HCT116 (cell line): Measurements from ENCODE around the gene NIPAL4. TPM values are rescaled to one million over a fixed set of nuclear protein-coding genes. Genes with fewer than 3 reads are reported as not detected.

Experiments
- ATAC-seq: fragments of 200-7000 bp; cut with Tn5 transposase; 2 replicates; pipeline ENCODE4 v1.9.1; 2020; ENCODE audit warnings: mild to moderate bottlenecking, moderate library complexity
- BruUV-seq: library from RNA; stranded (reverse); fragments of 400-500 nt; replicated peaks from 2 replicates; lab custom pipeline; 2021; lab: Mats Ljungman, UMichigan
- CTCF ChIA-PET: fragments of 300-600 bp; sonication (Branson Sonifier 250); formaldehyde crosslinking; loops from one replicate; lab custom pipeline; 2021; ENCODE audit warnings: antibody characterized with exemption; lab: Charles Lee
- POLR2A ChIA-PET: fragments of 300-600, 350-600 bp; sonication (Branson Sonifier 250); formaldehyde crosslinking; loops from one replicate; lab custom pipeline; 2021; ENCODE audit warnings: antibody characterized with exemption; lab: Charles Lee
- RAD21 ChIA-PET, 2 experiments: fragments of 300-600 bp; sonication (Branson Sonifier 250); formaldehyde crosslinking; loops; one replicate each; lab custom pipeline; 2023; ENCODE audit warnings: low total read pairs in 2 of 2; ENCODE audit not compliant: uncharacterized antibody in 2 of 2, unreplicated experiment in 2 of 2, low non-redundant PET in 1 of 2; lab: Charles Lee
- DNase-seq: peaks from one replicate; pipeline ENCODE4 v3.0.0-alpha.2; 2010; ENCODE audit warnings: low read depth, low spot score
- H2AFZ ChIP-seq: fragments of 200-600 bp; shearing (Covaris generic), sonication (generic); 2 replicates; pipeline ENCODE4 v1.6.1; 2017; ENCODE audit warnings: low read depth, mixed run types, mixed read lengths, antibody characterized with exemption, low read length; ENCODE audit not compliant: poor library complexity, severe bottlenecking
- H3K27ac ChIP-seq: 2 replicates; pipeline ENCODE4 v1.5.1; 2012; ENCODE audit warnings: low read depth, low read length
- H3K27me3 ChIP-seq: fragments of 200-600 bp; sonication (generic); 2 replicates; pipeline ENCODE4 v1.6.1; 2016; ENCODE audit warnings: mixed run types, low read length, mixed read lengths; ENCODE audit not compliant: insufficient read depth
- H3K36me3 ChIP-seq, 2 experiments: fragments of 200-500 bp in 1 of 2; fragments of 200-600 bp in 1 of 2; sonication (Bioruptor generic) in 1 of 2; sonication (generic) in 1 of 2; 2 replicates each; pipeline versions ENCODE4 v1.5.1 to v1.6.1; 2014 to 2016; ENCODE audit warnings: low read length in 2 of 2, inconsistent platforms in 1 of 2, mixed read lengths in 1 of 2, mixed run types in 1 of 2; ENCODE audit not compliant: insufficient read depth in 2 of 2, control insufficient read depth in 1 of 2
- H3K4me1 ChIP-seq, 2 experiments: fragments of 200-600 bp in 1 of 2; sonication (generic) in 1 of 2; 2 replicates each; pipeline versions ENCODE4 v1.5.1 to v1.6.1; 2012 to 2017; ENCODE audit warnings: low read length in 2 of 2, inconsistent platforms in 1 of 2, mild to moderate bottlenecking in 1 of 2, mixed read lengths in 1 of 2, mixed run types in 1 of 2, moderate library complexity in 1 of 2; ENCODE audit not compliant: insufficient read depth in 2 of 2, control insufficient read depth in 1 of 2
- H3K4me2 ChIP-seq: fragments of 200-600 bp; sonication (generic); 2 replicates; pipeline ENCODE4 v1.6.1; 2017; ENCODE audit warnings: mixed run types, low read length, mixed read lengths
- H3K4me3 ChIP-seq, 2 experiments: fragments of 200-600 bp in 1 of 2; sonication (generic) in 1 of 2; replicated peaks in 1 of 2; 2 replicates each; pipeline ENCODE4 v1.5.1; 2011 to 2016; ENCODE audit warnings: low read length in 2 of 2, control low read depth in 1 of 2, low read depth in 1 of 2, mild to moderate bottlenecking in 1 of 2, mixed read lengths in 1 of 2, mixed run types in 1 of 2
- H3K79me2 ChIP-seq: fragments of 200-600 bp; sonication (generic); 2 replicates; pipeline ENCODE4 v1.6.1; 2017; ENCODE audit warnings: mild to moderate bottlenecking, mixed run types, low read length, moderate library complexity, mixed read lengths; ENCODE audit not compliant: insufficient read depth
- H3K9ac ChIP-seq: fragments of 200-600 bp; sonication (generic); 2 replicates; pipeline ENCODE4 v1.6.1; 2016; ENCODE audit warnings: low read length, mixed read lengths
- H3K9me2 ChIP-seq: fragments of 200-600 bp; sonication (generic), shearing (Covaris generic); 2 replicates; pipeline ENCODE4 v1.6.1; 2017; ENCODE audit warnings: mixed run types, mild to moderate bottlenecking, moderate library complexity; ENCODE audit not compliant: insufficient read depth
- H3K9me3 ChIP-seq, 2 experiments: fragments of 200-500 bp in 1 of 2; fragments of 200-600 bp in 1 of 2; sonication (Bioruptor generic) in 1 of 2; sonication (generic) in 1 of 2; 2 replicates each; pipeline ENCODE4 v1.6.1; 2014 to 2017; ENCODE audit warnings: low read length in 2 of 2, mixed read lengths in 2 of 2, inconsistent platforms in 1 of 2, low read depth in 1 of 2, mild to moderate bottlenecking in 1 of 2, mixed run types in 1 of 2, moderate library complexity in 1 of 2; ENCODE audit not compliant: control insufficient read depth in 1 of 2, insufficient read depth in 1 of 2
- H4K20me1 ChIP-seq: fragments of 200-600 bp; sonication (generic), shearing (Covaris generic); 2 replicates; pipeline ENCODE4 v1.6.1; 2017; ENCODE audit warnings: mixed run types, mild to moderate bottlenecking, moderate library complexity; ENCODE audit not compliant: insufficient read depth
- EZH2phosphoT487 ChIP-seq: fragments of 200-600 bp; IDR thresholded peaks from 2 replicates; pipeline ENCODE4 v1.6.1; 2018; ENCODE audit warnings: antibody characterized with exemption, borderline replicate concordance
- TCF7L2 ChIP-seq: IDR thresholded peaks from 2 replicates; pipeline ENCODE4 v1.7.0; 2011; ENCODE audit warnings: borderline replicate concordance, inconsistent platforms; ENCODE audit not compliant: insufficient read depth, insufficient read length; ENCODE audit errors: extremely low read depth
- intact Hi-C: fragments of 100-400 bp; cut with micrococcal nuclease; formaldehyde crosslinking; loops from 2 replicates; pipeline ENCODE4 v1.10.0; 2022
- total RNA-seq: library from RNA; stranded (reverse); gene quantifications from one replicate; pipeline ENCODE4 v1.2.1, GENCODE V29; 2021; ENCODE audit not compliant: unreplicated experiment
- TF ChIP-seq, protein P1 (sequence below): IDR thresholded peaks from 2 replicates; pipeline ENCODE4 v1.6.1; 2012; ENCODE audit warnings: low read depth
- TF ChIP-seq, protein P2 (sequence below), 3 experiments: fragments of 200-600 bp in 1 of 3; sonication (generic) in 1 of 3; IDR thresholded peaks in 2 of 3; conservative IDR thresholded peaks in 1 of 3; 2 replicates each; pipeline ENCODE4 v1.5.1; 2012 to 2017; ENCODE audit warnings: low read depth in 2 of 3, low read length in 2 of 3, antibody characterized with exemption in 1 of 3, borderline replicate concordance in 1 of 3, control low read depth in 1 of 3, mild to moderate bottlenecking in 1 of 3, mixed read lengths in 1 of 3, mixed run types in 1 of 3, moderate library complexity in 1 of 3; ENCODE audit not compliant: insufficient read depth in 1 of 3

Gene NIPAL4
- total RNA-seq, 1 experiment from 2014 or later = 0.12 TPM

DNA sequence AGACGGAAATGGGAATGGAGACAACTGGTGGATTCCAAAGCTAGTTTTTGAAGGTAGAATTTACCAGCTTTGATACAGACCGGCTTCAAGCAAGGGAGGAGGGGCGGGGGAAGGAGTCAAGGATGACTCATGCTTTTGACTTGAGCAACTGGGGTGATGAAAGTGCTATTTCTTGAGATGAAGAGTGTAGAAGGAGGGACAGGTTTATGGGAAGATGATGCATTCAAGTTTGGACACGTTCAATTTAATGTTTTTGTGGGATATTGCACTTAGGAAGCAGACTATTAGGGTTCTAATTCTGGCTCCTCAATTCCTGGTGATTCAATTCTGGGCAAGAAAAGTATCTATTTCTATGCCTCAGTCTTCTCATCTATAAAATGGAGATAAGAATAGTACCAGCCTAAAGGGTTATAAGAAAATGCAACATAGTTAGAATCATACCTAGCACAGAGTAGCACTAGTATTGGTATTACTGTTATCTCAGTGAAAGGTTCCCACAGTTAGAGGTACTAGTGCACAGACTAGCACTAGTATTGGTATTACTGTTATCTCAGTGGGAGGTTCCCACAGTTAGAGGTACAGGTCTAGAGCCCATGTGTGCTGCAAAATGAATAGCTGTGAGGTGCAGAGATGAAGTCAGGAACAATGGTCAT lies 4.6 kb downstream of the NIPAL4 start (continued):
- TF ChIP-seq, protein P1, sequence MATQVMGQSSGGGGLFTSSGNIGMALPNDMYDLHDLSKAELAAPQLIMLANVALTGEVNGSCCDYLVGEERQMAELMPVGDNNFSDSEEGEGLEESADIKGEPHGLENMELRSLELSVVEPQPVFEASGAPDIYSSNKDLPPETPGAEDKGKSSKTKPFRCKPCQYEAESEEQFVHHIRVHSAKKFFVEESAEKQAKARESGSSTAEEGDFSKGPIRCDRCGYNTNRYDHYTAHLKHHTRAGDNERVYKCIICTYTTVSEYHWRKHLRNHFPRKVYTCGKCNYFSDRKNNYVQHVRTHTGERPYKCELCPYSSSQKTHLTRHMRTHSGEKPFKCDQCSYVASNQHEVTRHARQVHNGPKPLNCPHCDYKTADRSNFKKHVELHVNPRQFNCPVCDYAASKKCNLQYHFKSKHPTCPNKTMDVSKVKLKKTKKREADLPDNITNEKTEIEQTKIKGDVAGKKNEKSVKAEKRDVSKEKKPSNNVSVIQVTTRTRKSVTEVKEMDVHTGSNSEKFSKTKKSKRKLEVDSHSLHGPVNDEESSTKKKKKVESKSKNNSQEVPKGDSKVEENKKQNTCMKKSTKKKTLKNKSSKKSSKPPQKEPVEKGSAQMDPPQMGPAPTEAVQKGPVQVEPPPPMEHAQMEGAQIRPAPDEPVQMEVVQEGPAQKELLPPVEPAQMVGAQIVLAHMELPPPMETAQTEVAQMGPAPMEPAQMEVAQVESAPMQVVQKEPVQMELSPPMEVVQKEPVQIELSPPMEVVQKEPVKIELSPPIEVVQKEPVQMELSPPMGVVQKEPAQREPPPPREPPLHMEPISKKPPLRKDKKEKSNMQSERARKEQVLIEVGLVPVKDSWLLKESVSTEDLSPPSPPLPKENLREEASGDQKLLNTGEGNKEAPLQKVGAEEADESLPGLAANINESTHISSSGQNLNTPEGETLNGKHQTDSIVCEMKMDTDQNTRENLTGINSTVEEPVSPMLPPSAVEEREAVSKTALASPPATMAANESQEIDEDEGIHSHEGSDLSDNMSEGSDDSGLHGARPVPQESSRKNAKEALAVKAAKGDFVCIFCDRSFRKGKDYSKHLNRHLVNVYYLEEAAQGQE = no peak
- no peak for TF ChIP-seq EZH2phosphoT487

GRCh38 chr5:157468293-157468965 lies 8.4 kb downstream of the NIPAL4 start:
- Histone ChIP-seq H3K9me3 (no peaks in the 10 kb centered on the region), H3K9me2 (no peaks in the 10 kb centered on the region), H3K36me3 (no peaks in the 10 kb centered on the region), H3K9ac (no peak overlapping the region), H3K4me1 (peaks cover 23 to 33% of the 10 kb centered on the region in 2 experiments), H3K4me3 (no peak overlapping the region), H3K27ac (no peak overlapping the region), H3K27me3 (no peaks in the 10 kb centered on the region), H3K79me2 (no peaks in the 10 kb centered on the region), H3K4me2 (no peak overlapping the region), H4K20me1 (no peaks in the 10 kb centered on the region), H2AFZ (no peak overlapping the region)
- ChIA-PET POLR2A (no interaction called here), CTCF (no interaction called here), RAD21 (no interaction called here)
- TF ChIP-seq, protein P2, sequence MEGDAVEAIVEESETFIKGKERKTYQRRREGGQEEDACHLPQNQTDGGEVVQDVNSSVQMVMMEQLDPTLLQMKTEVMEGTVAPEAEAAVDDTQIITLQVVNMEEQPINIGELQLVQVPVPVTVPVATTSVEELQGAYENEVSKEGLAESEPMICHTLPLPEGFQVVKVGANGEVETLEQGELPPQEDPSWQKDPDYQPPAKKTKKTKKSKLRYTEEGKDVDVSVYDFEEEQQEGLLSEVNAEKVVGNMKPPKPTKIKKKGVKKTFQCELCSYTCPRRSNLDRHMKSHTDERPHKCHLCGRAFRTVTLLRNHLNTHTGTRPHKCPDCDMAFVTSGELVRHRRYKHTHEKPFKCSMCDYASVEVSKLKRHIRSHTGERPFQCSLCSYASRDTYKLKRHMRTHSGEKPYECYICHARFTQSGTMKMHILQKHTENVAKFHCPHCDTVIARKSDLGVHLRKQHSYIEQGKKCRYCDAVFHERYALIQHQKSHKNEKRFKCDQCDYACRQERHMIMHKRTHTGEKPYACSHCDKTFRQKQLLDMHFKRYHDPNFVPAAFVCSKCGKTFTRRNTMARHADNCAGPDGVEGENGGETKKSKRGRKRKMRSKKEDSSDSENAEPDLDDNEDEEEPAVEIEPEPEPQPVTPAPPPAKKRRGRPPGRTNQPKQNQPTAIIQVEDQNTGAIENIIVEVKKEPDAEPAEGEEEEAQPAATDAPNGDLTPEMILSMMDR (IDR thresholded peaks at IDR 0.05 in 2 of 3, conservative IDR thresholded peaks at IDR 0.05 in 1 of 3; ENCODE audit: borderline replicate concordance in 1 of 3, insufficient read depth in 1 of 3, low read depth in 2 of 3, low read length in 2 of 3) = no peak
- TF ChIP-seq TCF7L2 = no peak
- intact Hi-C loops = no loop called here
- no TSS peak for BruUV-seq
- DNase-seq = no peak
- no peak for ATAC-seq
